ENCODE results near the gene TMEM132E.

The TMEM132E gene

GRCh38 chr17:34623856-34624766 is 44.7 kb downstream of the TMEM132E start (continued):
- TF ChIP-seq ZBTB26 (tag by site-specific recombination; optimal IDR thresholded peaks at IDR 0.05) (no peak), ZNF544 (tag by site-specific recombination; IDR thresholded peaks at IDR 0.05) (0 out of 2 replicates have a peak, but pooled peaks have one; percentile 22), ZEB2 (tag by site-specific recombination; IDR thresholded peaks at IDR 0.05) (no peak), ZNF391 (tag by site-specific recombination; IDR thresholded peaks at IDR 0.05; ENCODE audit: borderline replicate concordance, low read depth) (no peak), ZNF707 (tag by site-specific recombination; IDR thresholded peaks at IDR 0.05) (no peak), ZNF184 (tag by site-specific recombination; IDR thresholded peaks at IDR 0.05) (no peak), BCL11B (tag by site-specific recombination; IDR thresholded peaks at IDR 0.05; ENCODE audit: low read depth) (no peak), GLIS2 (tag by site-specific recombination; IDR thresholded peaks at IDR 0.05) (0 out of 2 replicates have a peak, but pooled peaks have one; percentile 24)

GRCh38 chr17:34624767-34625383 is 45.5 kb downstream of the TMEM132E start:
- Histone ChIP-seq H3K36me3 (ENCODE audit: control insufficient read depth in 2 of 2, insufficient read depth in 1 of 2, low read length in 2 of 2) (peaks cover 0 to 8% of the 10 kb centered on the region in 2 experiments; a peak in 1 of 3 replicates), H3K4me3 (ENCODE audit: low read depth, low read length) (no peak overlapping the region), H3K9me3 (ENCODE audit: control insufficient read depth, insufficient read depth, low read depth, low read length) (no peaks in the 10 kb centered on the region), H3K27ac (ENCODE audit: extremely low read depth, low read depth, low read length) (no peak overlapping the region), H3K4me1 (ENCODE audit: control insufficient read depth, insufficient read depth, low read length) (peaks cover 22% of the 10 kb centered on the region)
- CTCF ChIA-PET: interaction anchor here (0.6 to 2.3 kb wide), 5 partner anchors 13 to 522 kb away, joined by 3 to 8 read pairs (median 3); no protein-coding TSS in a partner anchor
- POLR2A ChIA-PET: interaction anchor here (2.0 kb wide), 1 partner anchor 12 kb away, joined by 4 read pairs; no protein-coding TSS in a partner anchor
- TF ChIP-seq KLF1 (tag by site-specific recombination; IDR thresholded peaks at IDR 0.05) (peak; percentile 38; the same call in 1 of the 2 replicates), ZNF341 (tag by site-specific recombination; IDR thresholded peaks at IDR 0.05; ENCODE audit: low read depth) (peak; percentile 12; the same call in 1 of the 2 replicates), ZNF398 (tag by site-specific recombination; IDR thresholded peaks at IDR 0.05) (peak; percentile 50; the same call in 1 of the 2 replicates), ZBTB48 (tag by site-specific recombination; IDR thresholded peaks at IDR 0.05) (no peak), ZFHX2 (tag by site-specific recombination; conservative IDR thresholded peaks at IDR 0.05) (peak; percentile 29), EGR2 (tag by site-specific recombination; IDR thresholded peaks at IDR 0.05; ENCODE audit: low read depth) (peak; percentile 48), ZNF830 (tag by site-specific recombination; IDR thresholded peaks at IDR 0.05; ENCODE audit: low read depth) (no peak), ZNF140 (tag by site-specific recombination; IDR thresholded peaks at IDR 0.05) (0 out of 2 replicates have a peak, but pooled peaks have one; percentile 19)

- Histone ChIP-seq H3K36me3 (ENCODE audit: control insufficient read depth in 2 of 2, insufficient read depth in 1 of 2, low read length in 2 of 2) (peaks cover 0 to 16% of the 10 kb centered on the region in 2 experiments; a peak in 1 of 3 replicates), H3K9me3 (ENCODE audit: control insufficient read depth, insufficient read depth, low read depth, low read length) (no peaks in the 10 kb centered on the region), H3K27ac (ENCODE audit: extremely low read depth, low read depth, low read length) (no peak overlapping the region), H3K4me1 (ENCODE audit: control insufficient read depth, insufficient read depth, low read length) (peaks cover 20% of the 10 kb centered on the region), H3K4me3 (ENCODE audit: low read depth, low read length) (no peak overlapping the region)
- ChIA-PET POLR2A (no interaction called here), CTCF (interaction anchor here (0.6 to 1.5 kb wide), 5 partner anchors 41 to 155 kb away, joined by 3 to 5 read pairs (median 3); no protein-coding TSS in a partner anchor)
- TF ChIP-seq ZBTB6 (tag by site-specific recombination; IDR thresholded peaks at IDR 0.05) (no peak), ZNF521 (tag by site-specific recombination; IDR thresholded peaks at IDR 0.05) (no peak), ZNF549 (tag by site-specific recombination; IDR thresholded peaks at IDR 0.05) (no peak), PRDM1 (tag by site-specific recombination; IDR thresholded peaks at IDR 0.05) (no peak), YY2 (tag by site-specific recombination; IDR thresholded peaks at IDR 0.05) (no peak), ZNF2 (tag by site-specific recombination; IDR thresholded peaks at IDR 0.05) (no peak), CTCF (tag by site-specific recombination; IDR thresholded peaks at IDR 0.05) (no peak), SP3 (tag by site-specific recombination; IDR thresholded peaks at IDR 0.05) (no peak), ZNF19 (tag by site-specific recombination; IDR thresholded peaks at IDR 0.05; ENCODE audit: low read depth) (no peak), ZNF48 (tag by site-specific recombination; IDR thresholded peaks at IDR 0.05) (no peak)
These were observed 46.8 kb downstream of the TMEM132E start for GRCh38 chr17:34626121-34626681.

Data from HEK293 (cell line).